ENCODE measurements around the gene CREBBP.

The CREBBP gene

DNA sequence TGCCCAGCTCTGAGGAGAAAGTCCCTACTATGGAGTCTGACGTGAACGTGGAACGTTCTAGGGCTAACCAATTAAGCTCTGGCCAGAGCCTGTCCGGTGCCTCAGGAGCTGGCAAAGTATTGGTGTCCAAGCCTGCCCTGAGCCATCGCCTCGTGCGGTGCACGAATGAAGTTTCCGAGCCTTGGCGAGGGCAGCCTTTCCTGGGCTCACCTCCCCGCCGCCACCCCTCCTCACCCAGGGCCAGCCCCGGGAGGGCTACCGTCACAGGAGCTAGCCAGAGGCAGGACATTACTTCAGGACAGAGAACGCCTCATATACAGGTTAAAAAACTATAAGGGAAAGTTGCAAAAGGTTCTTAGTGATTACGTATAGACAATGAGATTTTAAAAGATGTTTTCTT, 139.6 kb downstream of the CREBBP start:
- no peak for TF ChIP-seq CTCF (IDR thresholded peaks at IDR 0.05; ENCODE audit: low read depth, low read length, missing control alignments)
- no peak for DNase-seq (ENCODE audit: extremely low read depth, low read depth)
- H3K4me3 ChIP-seq (replicated peaks; ENCODE audit: low read depth, low read length), result no peak overlapping the region

GRCh38 chr16:3740186-3740585, 140.3 kb downstream of the CREBBP start:
- no peak overlapping the region for H3K4me3 ChIP-seq (replicated peaks; ENCODE audit: low read depth, low read length)
- TF ChIP-seq CTCF (IDR thresholded peaks at IDR 0.05; ENCODE audit: low read depth, low read length, missing control alignments), result no peak
- DNase-seq (ENCODE audit: extremely low read depth, low read depth), result no peak

DNA sequence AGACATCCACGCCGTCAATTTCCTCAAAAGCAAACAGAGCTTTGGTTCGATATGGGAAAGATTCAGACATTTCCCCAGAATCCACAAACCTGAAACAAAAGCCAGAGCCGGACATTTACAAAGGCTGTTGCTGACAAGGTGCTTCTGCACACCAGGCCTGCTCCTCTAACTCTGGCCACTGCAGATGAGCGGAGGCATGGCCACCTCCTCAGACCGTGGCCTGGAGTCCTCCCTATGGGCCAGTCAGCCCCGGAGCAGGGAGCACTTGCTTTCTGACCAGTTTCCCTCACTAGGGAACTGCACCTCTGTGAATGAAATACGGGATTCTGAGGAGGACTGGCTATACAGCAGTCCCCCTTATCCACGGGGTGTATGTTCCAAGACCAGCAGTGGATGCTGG, 140.9 kb downstream of the CREBBP start:
- no peak for TF ChIP-seq CTCF (IDR thresholded peaks at IDR 0.05; ENCODE audit: low read depth, low read length, missing control alignments)
- H3K4me3 ChIP-seq (replicated peaks; ENCODE audit: low read depth, low read length), result no peak overlapping the region
- no peak for DNase-seq (ENCODE audit: extremely low read depth, low read depth)

- TF ChIP-seq CTCF (IDR thresholded peaks at IDR 0.05; ENCODE audit: low read depth, low read length, missing control alignments), result no peak
- DNase-seq (ENCODE audit: extremely low read depth, low read depth), result no peak
- H3K4me3 ChIP-seq (replicated peaks; ENCODE audit: low read depth, low read length), result no peak overlapping the region
Measured at GRCh38 chr16:3738541-3738940, 142.0 kb downstream of the CREBBP start.

DNA sequence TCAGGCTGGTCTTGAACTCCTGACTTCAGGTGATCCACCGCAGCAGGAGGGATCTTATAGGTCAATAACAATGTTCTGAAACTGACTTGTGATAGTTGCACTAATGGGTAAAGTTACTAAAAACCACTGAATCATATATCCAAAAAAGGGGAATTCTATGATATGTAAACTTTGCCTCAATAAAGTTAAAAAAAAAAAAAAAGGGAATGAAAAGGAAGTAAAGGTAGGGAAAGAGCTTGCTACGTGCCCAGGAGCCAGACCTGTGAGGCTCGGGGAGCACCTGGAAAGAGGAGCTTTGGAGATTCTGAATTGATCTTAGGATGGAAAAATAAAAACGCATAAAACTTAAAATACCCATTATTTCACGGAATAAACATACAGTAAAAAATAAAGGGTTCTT, 142.4 kb downstream of the CREBBP start:
- no peak for TF ChIP-seq CTCF (IDR thresholded peaks at IDR 0.05; ENCODE audit: low read depth, low read length, missing control alignments)
- DNase-seq (ENCODE audit: extremely low read depth, low read depth), result no peak
- no peak overlapping the region for H3K4me3 ChIP-seq (replicated peaks; ENCODE audit: low read depth, low read length)

- TF ChIP-seq CTCF (IDR thresholded peaks at IDR 0.05; ENCODE audit: low read depth, low read length, missing control alignments), result no peak
- no peak for DNase-seq (ENCODE audit: extremely low read depth, low read depth)
- H3K4me3 ChIP-seq (replicated peaks; ENCODE audit: low read depth, low read length), result no peak overlapping the region
Measured at GRCh38 chr16:3737181-3737580, 143.3 kb downstream of the CREBBP start.

GRCh38 chr16:3736116-3736515, 144.4 kb downstream of the CREBBP start:
- no peak for DNase-seq (ENCODE audit: extremely low read depth, low read depth)
- TF ChIP-seq CTCF (IDR thresholded peaks at IDR 0.05; ENCODE audit: low read depth, low read length, missing control alignments), result no peak
- no peak overlapping the region for H3K4me3 ChIP-seq (replicated peaks; ENCODE audit: low read depth, low read length)
